B cell (primary cell): ENCODE results near the gene KAT8. TPM values are rescaled to one million over a fixed set of nuclear protein-coding genes. Genes with fewer than 3 reads are reported as not detected.

Experiments
- ATAC-seq: fragments of 200-7000 bp; cut with Tn5 transposase; one replicate; pipeline ENCODE4 v1.10.0; 2021; ENCODE audit warnings: low read depth, mild to moderate bottlenecking, moderate number of reproducible peaks, moderate library complexity
- CTCF ChIA-PET: fragments of 350-600 bp; sonication (Branson Sonifier 250); formaldehyde crosslinking; loops from one replicate; lab custom pipeline; 2021; ENCODE audit warnings: antibody characterized with exemption, inconsistent platforms; lab: Charles Lee
- POLR2A ChIA-PET: fragments of 350-600 bp; sonication (Branson Sonifier 250); formaldehyde crosslinking; loops from one replicate; lab custom pipeline; 2021; ENCODE audit warnings: antibody characterized with exemption; lab: Charles Lee
- DNase-seq: peaks from one replicate; pipeline ENCODE4 v3.0.0; 2013
- H2AFZ ChIP-seq: 2 replicates; pipeline ENCODE4 v1.6.1; 2012; ENCODE audit warnings: mild to moderate bottlenecking, low read depth, low read length; ENCODE audit not compliant: insufficient read depth, poor library complexity, severe bottlenecking
- H3K27ac ChIP-seq, 2 donors: 1 replicate in 1 of 2; 2 replicates in 1 of 2; pipeline ENCODE4 v1.5.1; 2012 to 2013; ENCODE audit warnings: low read length in 2 of 2, mild to moderate bottlenecking in 2 of 2, moderate library complexity in 1 of 2
- H3K27me3 ChIP-seq, 4 experiments: fragments of 200-600 bp in 1 of 4; sonication (generic) in 1 of 4; replicated peaks in 1 of 4; 1 replicate in 2 of 4; 2 replicates in 2 of 4; pipeline versions ENCODE4 v1.6.1 to v1.7.0; 2013 to 2016; ENCODE audit warnings: low read length in 3 of 4, mild to moderate bottlenecking in 2 of 4, mixed read lengths in 1 of 4, moderate library complexity in 1 of 4; ENCODE audit not compliant: insufficient read depth in 4 of 4, control insufficient read depth in 3 of 4; ENCODE audit errors: control extremely low read depth in 1 of 4
- H3K36me3 ChIP-seq, 2 experiments: replicated peaks in 1 of 2; 1 replicate in 1 of 2; 2 replicates in 1 of 2; pipeline versions ENCODE4 v1.6.1 to v1.7.1; 2013; ENCODE audit warnings: low read length in 1 of 2; ENCODE audit not compliant: insufficient read depth in 2 of 2, control insufficient read depth in 1 of 2; ENCODE audit errors: control extremely low read depth in 1 of 2, extremely low read depth in 1 of 2
- H3K4me1 ChIP-seq, 2 donors: fragments of 200-600 bp in 1 of 2; sonication (generic) in 1 of 2; 1 replicate in 1 of 2; 2 replicates in 1 of 2; pipeline versions ENCODE4 v1.5.1 to v1.6.1; 2013 to 2017; ENCODE audit warnings: low read length in 2 of 2; ENCODE audit not compliant: control insufficient read depth in 2 of 2, insufficient read depth in 2 of 2
- H3K4me2 ChIP-seq: replicated peaks from 2 replicates; pipeline ENCODE3; 2012; ENCODE audit warnings: mild to moderate bottlenecking, low read depth, low read length; ENCODE audit not compliant: poor library complexity, severe bottlenecking
- H3K4me3 ChIP-seq, 5 experiments: fragments of 200-600 bp in 1 of 5; sonication (generic) in 1 of 5; 1 replicate in 3 of 5; 2 replicates in 2 of 5; pipeline versions ENCODE4 v1.5.1 to v1.7.0; 2011 to 2016; ENCODE audit warnings: low read length in 4 of 5, mild to moderate bottlenecking in 4 of 5, low read depth in 2 of 5, control low read depth in 1 of 5, moderate library complexity in 1 of 5; ENCODE audit not compliant: insufficient read depth in 1 of 5; ENCODE audit errors: control extremely low read depth in 1 of 5, extremely low read depth in 1 of 5
- H3K79me2 ChIP-seq: fragments of 200-600 bp; sonication (generic); one replicate; pipeline ENCODE4 v1.6.0; 2016; ENCODE audit warnings: low read length; ENCODE audit not compliant: control insufficient read depth, insufficient read depth
- H3K9ac ChIP-seq: fragments of 200-600 bp; sonication (generic); 2 replicates; pipeline ENCODE4 v1.6.1; 2017; ENCODE audit warnings: mild to moderate bottlenecking, low read length, moderate library complexity
- H3K9me3 ChIP-seq, 3 donors: one replicate each; pipeline versions ENCODE4 v1.6.1 to v1.7.1; 2013; ENCODE audit warnings: low read length in 2 of 3; ENCODE audit not compliant: control insufficient read depth in 2 of 3, insufficient read depth in 1 of 3; ENCODE audit errors: control extremely low read depth in 1 of 3
- H4K20me1 ChIP-seq: 2 replicates; pipeline ENCODE4 v1.6.0; 2012; ENCODE audit warnings: mild to moderate bottlenecking, low read length; ENCODE audit not compliant: insufficient read depth, control insufficient read depth, poor library complexity, severe bottlenecking
- H3K27ac Mint-ChIP-seq: one replicate; pipeline ENCODE4 v1.8.0; 2021; ENCODE audit warnings: mixed read lengths
- H3K27me3 Mint-ChIP-seq: one replicate; pipeline ENCODE4 v1.8.0; 2021; ENCODE audit warnings: mixed read lengths
- H3K4me1 Mint-ChIP-seq: one replicate; pipeline ENCODE4 v1.8.0; 2021; ENCODE audit warnings: mixed read lengths
- H3K4me3 Mint-ChIP-seq: one replicate; pipeline ENCODE4 v1.8.0; 2021; ENCODE audit warnings: mixed read lengths
- H3K9me3 Mint-ChIP-seq: one replicate; pipeline ENCODE4 v1.8.0; 2022; ENCODE audit warnings: mixed read lengths; ENCODE audit not compliant: insufficient read depth
- CTCF ChIP-seq: fragments of 200-600 bp; IDR thresholded peaks from one replicate; pipeline ENCODE4 v1.8.0; 2022; ENCODE audit warnings: antibody characterized with exemption, mild to moderate bottlenecking
- EZH2 ChIP-seq: IDR thresholded peaks from 2 replicates; pipeline ENCODE4 v1.6.1; 2012; ENCODE audit warnings: borderline replicate concordance, low read depth, mild to moderate bottlenecking, moderate library complexity, low read length; ENCODE audit not compliant: insufficient read depth, poor library complexity, severe bottlenecking
- WGBS: methylation state at CpG from one replicate; pipeline ENCODE4 v1.1.5; 2013; ENCODE audit warnings: missing lambda C conversion rate; ENCODE audit not compliant: insufficient coverage; 5-methylcytosine and 5-hydroxymethylcytosine counted together
- intact Hi-C: fragments of 100-400 bp; cut with micrococcal nuclease; formaldehyde crosslinking; loops from one replicate; pipeline ENCODE4 v1.10.0; 2022
- polyA plus RNA-seq: library from polyadenylated mRNA; depleted of rRNA; stranded (reverse); fragments of >200 nt; gene quantifications from 2 replicates; pipeline ENCODE4 v1.2.3, GENCODE V29; 2012
- total RNA-seq, 2 donors: library from RNA; stranded (reverse); fragments of 120-200 nt in 1 of 2; gene quantifications; 1 replicate in 1 of 2; 2 replicates in 1 of 2; pipeline versions ENCODE4 v1.2.3 to v1.2.4, GENCODE V29; 2013 to 2022

The KAT8 gene
- total and polyA plus RNA-seq, 2 donors (not counting 1 experiment from before 2014, with no cell fraction given) = 100.0 to 102 TPM

GRCh38 chr16:31071861-31072260 lies 45.6 kb upstream of the KAT8 start:
- TF ChIP-seq EZH2 = no peak
- TF ChIP-seq CTCF = no peak
- Histone ChIP-seq H4K20me1 (peaks cover 3% of the 10 kb centered on the region), H2AFZ (peak overlapping the region; percentile 94), H3K79me2 (peaks cover 33% of the 10 kb centered on the region), H3K27me3 (no peaks in the 10 kb centered on the region), H3K4me3 (no peak overlapping the region), H3K27ac (no peak overlapping the region), H3K4me1 (peaks cover 20 to 25% of the 10 kb centered on the region in 2 donors), H3K9me3 (peaks cover 0 to 3% (median 0%) of the 10 kb centered on the region in 3 donors), H3K9ac (peak overlapping the region; percentile 89), H3K36me3 (peaks cover 0 to 2% of the 10 kb centered on the region in 2 experiments), H3K4me2 (peak overlapping the region; percentile 78)
- Mint-ChIP-seq H3K4me1 (peaks cover 33% of the 10 kb centered on the region), H3K4me3 (peak overlapping the region; percentile 95), H3K27ac (peak overlapping the region; percentile 20), H3K27me3 (no peaks in the 10 kb centered on the region), H3K9me3 (no peaks in the 10 kb centered on the region)
- POLR2A ChIA-PET = no interaction called here
- WGBS = 73% methylated on average over 3 of the region's 4 CpGs
- intact Hi-C loops = loop anchor here (5.0 kb wide), 1 partner anchor 1110 kb away; the partner anchor contains the start of gene TMEM219
- ATAC-seq (no peak), DNase-seq (no peak)
- CTCF ChIA-PET = no interaction called here

- Mint-ChIP-seq H3K27me3 (no peaks in the 10 kb centered on the region), H3K9me3 (no peaks in the 10 kb centered on the region), H3K27ac (peak overlapping the region; percentile 88), H3K4me1 (peaks cover 33% of the 10 kb centered on the region), H3K4me3 (peak overlapping the region; percentile 95)
- Histone ChIP-seq H3K9ac (peak overlapping the region; percentile 89), H4K20me1 (peaks cover 11% of the 10 kb centered on the region), H3K4me1 (peaks cover 20 to 25% of the 10 kb centered on the region in 2 donors), H3K79me2 (peaks cover 41% of the 10 kb centered on the region), H3K27me3 (no peaks in the 10 kb centered on the region), H3K36me3 (peaks cover 0 to 10% of the 10 kb centered on the region in 2 experiments), H3K4me3 (peak overlapping the region; percentile 73 to 99 (median 91)), H3K9me3 (peaks cover 0 to 3% (median 0%) of the 10 kb centered on the region in 3 donors), H3K27ac (peak overlapping the region; percentile 23 to 89), H3K4me2 (peak overlapping the region; percentile 78), H2AFZ (peak overlapping the region; percentile 94)
- no peak for ATAC-seq
- CTCF ChIA-PET = interaction anchor here (1.6 to 2.1 kb wide), 3 partner anchors 45 to 76 kb away, joined by 3 to 18 read pairs (median 8); partner anchors contain the start of gene KAT8
- DNase-seq = no peak
- POLR2A ChIA-PET = interaction anchor here (0.6 to 2.4 kb wide), 4 partner anchors 39 to 386 kb away, joined by 3 to 28 read pairs (median 13); partner anchors contain the start of genes ARMC5, KAT8 and STX4
- intact Hi-C loops = loop anchor here (1.0 to 5.0 kb wide), 2 partner anchors 75 to 1110 kb away; partner anchors contain the start of gene TMEM219
- TF ChIP-seq EZH2 = no peak
- WGBS = 6% methylated on average over 24 of the region's 27 CpGs
Observed at GRCh38 chr16:31072540-31073141, 44.8 kb upstream of the KAT8 start.
